Upper lobe of left lung (tissue), 6 donors: ENCODE data around the gene C6orf132. TPM values are rescaled to one million over a fixed set of nuclear protein-coding genes. Genes with fewer than 3 reads are reported as not detected.
"Not testable (repeated sequence)": the region's sequence is repeated elsewhere in the genome, so short reads cannot be mapped to it uniquely, and the experiment has no call there.

Experiments
- ATAC-seq, 2 donors: fragments of 200-7000 bp; cut with Tn5 transposase; one replicate each; pipeline ENCODE4 v1.9.1; 2022; ENCODE audit warnings: mild to moderate bottlenecking in 2 of 2, moderate library complexity in 2 of 2; ENCODE audit not compliant: low FRiP score in 2 of 2
- DNase-seq, 2 donors: peaks; one replicate each; pipeline ENCODE4 v3.0.0-alpha.2; 2019 to 2020
- H3K27ac ChIP-seq, 4 donors: fragments of 200-600 bp; sonication (generic); one replicate each; pipeline ENCODE4 v1.5.1; 2016 to 2019
- H3K27me3 ChIP-seq, 4 donors: fragments of 200-600 bp; sonication (generic); one replicate each; pipeline ENCODE4 v1.5.1; 2017 to 2019
- H3K36me3 ChIP-seq, 4 donors: fragments of 200-600 bp; sonication (generic); one replicate each; pipeline ENCODE4 v1.5.1; 2016 to 2019
- H3K4me1 ChIP-seq, 4 donors: fragments of 200-600 bp; sonication (generic); one replicate each; pipeline ENCODE4 v1.5.1; 2018 to 2019
- H3K4me3 ChIP-seq, 4 donors: fragments of 200-600 bp; sonication (generic); one replicate each; pipeline ENCODE4 v1.5.1; 2017 to 2019; ENCODE audit warnings: mild to moderate bottlenecking in 2 of 4, moderate library complexity in 1 of 4
- H3K9me3 ChIP-seq, 4 donors: fragments of 200-600 bp; sonication (generic); one replicate each; pipeline ENCODE4 v1.5.1; 2018 to 2019
- CTCF ChIP-seq, 6 experiments: fragments of 450-650 bp in 4 of 6; fragments of 200-600 bp in 2 of 6; sonication (generic) in 2 of 6; IDR thresholded peaks; one replicate each; pipeline ENCODE4 v1.5.1; 2016 to 2019; ENCODE audit warnings: antibody characterized with exemption in 6 of 6
- EP300 ChIP-seq, 4 donors: sonication (generic); formaldehyde crosslinking; IDR thresholded peaks; one replicate each; pipeline ENCODE4 v1.5.1; 2017; ENCODE audit warnings: antibody characterized with exemption in 4 of 4, control low read depth in 2 of 4
- POLR2A ChIP-seq, 4 donors: fragments of 450-650 bp; IDR thresholded peaks; one replicate each; pipeline ENCODE4 v1.5.1; 2016 to 2017; ENCODE audit warnings: antibody characterized with exemption in 4 of 4, mild to moderate bottlenecking in 2 of 4
- POLR2AphosphoS5 ChIP-seq, 2 donors: sonication (generic); formaldehyde crosslinking; IDR thresholded peaks; one replicate each; pipeline ENCODE4 v1.5.1; 2017; ENCODE audit warnings: antibody characterized with exemption in 2 of 2
- WGBS, 2 donors: methylation state at CpG; one replicate each; pipeline ENCODE4 v1.1.5; 2017 to 2018; 5-methylcytosine and 5-hydroxymethylcytosine counted together
- total RNA-seq, 6 donors: library from RNA; depleted of rRNA in 4 of 6; stranded (reverse); fragments of >200 nt in 4 of 6; gene quantifications; one replicate each; pipeline versions ENCODE4 v1.1.0 to v1.2.1, GENCODE V29; 2016 to 2021
- donor health status: DM: no; HTN: no; CAD: no; lungs with moderate emphysema.
- donor health status: DM: no; HTN: yes; CAD: no; lungs with severe emphysema.

Gene C6orf132
- total RNA-seq, 6 donors from 2014 or later: 9.4 to 26.3 (median 17.0) TPM

GRCh38 chr6:42176981-42177380, 34.6 kb upstream of the C6orf132 start:
- no peak overlapping the region for H3K27ac ChIP-seq
- no peaks in the 10 kb centered on the region for H3K27me3 ChIP-seq
- DNase-seq (no peak), ATAC-seq (no peak)
- H3K36me3 ChIP-seq: no peaks in the 10 kb centered on the region
- no peaks in the 10 kb centered on the region for H3K9me3 ChIP-seq
- no peak overlapping the region for H3K4me3 ChIP-seq
- TF ChIP-seq POLR2AphosphoS5 (IDR thresholded peaks at IDR 0.05): no peak
- TF ChIP-seq EP300 (IDR thresholded peaks at IDR 0.05): no peak
- TF ChIP-seq POLR2A (IDR thresholded peaks at IDR 0.05): no peak
- no peak for TF ChIP-seq CTCF (IDR thresholded peaks at IDR 0.05)
- H3K4me1 ChIP-seq: peaks cover 0 to 3% (median 0%) of the 10 kb centered on the region in 4 donors

GRCh38 chr6:42175860-42176259, 33.4 kb upstream of the C6orf132 start:
- ATAC-seq: no peak
- Histone ChIP-seq H3K36me3 (no peaks in the 10 kb centered on the region), H3K27ac (no peak overlapping the region), H3K4me3 (no peak overlapping the region), H3K4me1 (peaks cover 0 to 3% (median 0%) of the 10 kb centered on the region in 4 donors), H3K9me3 (no peaks in the 10 kb centered on the region), H3K27me3 (no peaks in the 10 kb centered on the region)
- WGBS, 2 donors: 76 to 81% methylated on average over 5 of the region's 5 CpGs
- DNase-seq: no peak
- TF ChIP-seq CTCF (IDR thresholded peaks at IDR 0.05) (no peak), EP300 (IDR thresholded peaks at IDR 0.05) (no peak), POLR2AphosphoS5 (IDR thresholded peaks at IDR 0.05) (no peak)

- no peak within 1 kb of the TSS for H3K27ac ChIP-seq
- no peaks in the 10 kb centered on the region for H3K9me3 ChIP-seq
- WGBS, 2 donors: 69 to 87% methylated on average over 2 of the region's 2 CpGs
- ATAC-seq (no peak), DNase-seq (no peak)
- TF ChIP-seq EP300 (IDR thresholded peaks at IDR 0.05): no peak
- no peak for TF ChIP-seq CTCF (IDR thresholded peaks at IDR 0.05)
- TF ChIP-seq POLR2A (IDR thresholded peaks at IDR 0.05): no peak
- no peak for TF ChIP-seq POLR2AphosphoS5 (IDR thresholded peaks at IDR 0.05)
- H3K36me3 ChIP-seq: no peaks in the 10 kb centered on the region
- H3K4me3 ChIP-seq: no peak within 1 kb of the TSS
- H3K27me3 ChIP-seq: no peaks in the 10 kb centered on the region
- peaks cover 0 to 2% (median 0%) of the 10 kb centered on the region in 4 donors for H3K4me1 ChIP-seq
Measured at GRCh38 chr6:42173101-42173500, 30.7 kb upstream of the C6orf132 start, which contains the start of gene GUCA1A. Gene GUCA1A, plus strand, starts transcription at chr6:42173364. Its CDS starts 250 bp downstream, at chr6:42173614.

- ATAC-seq (no peak), DNase-seq (no peak)
- 87 to 92% methylated on average over 6 to 7 of the region's 7 CpGs for WGBS, 2 donors
- Histone ChIP-seq H3K4me1 (no peaks in the 10 kb centered on the region), H3K9me3 (no peaks in the 10 kb centered on the region), H3K4me3 (no peak overlapping the region), H3K27me3 (no peaks in the 10 kb centered on the region), H3K36me3 (no peaks in the 10 kb centered on the region), H3K27ac (no peak overlapping the region)
- TF ChIP-seq POLR2AphosphoS5 (IDR thresholded peaks at IDR 0.05) (no peak), EP300 (IDR thresholded peaks at IDR 0.05) (no peak), POLR2A (IDR thresholded peaks at IDR 0.05) (no peak), CTCF (IDR thresholded peaks at IDR 0.05) (no peak)
Measured at GRCh38 chr6:42171813-42172581, 29.6 kb upstream of the C6orf132 start.

- H3K9me3 ChIP-seq, H3K27ac ChIP-seq, DNase-seq, H3K27me3 ChIP-seq, ATAC-seq, H3K4me1 ChIP-seq, H3K36me3 ChIP-seq, H3K4me3 ChIP-seq: not testable (repeated sequence)
- 50 to 78% methylated on average over 2 of the region's 2 CpGs for WGBS, 2 donors
Measured at GRCh38 chr6:42169780-42170179, 27.4 kb upstream of the C6orf132 start.
